HG03460 (cell line): ENCODE data around the gene MYO5A.

Experiments used
- ATAC-seq: cut with Tn5 transposase; IDR thresholded peaks from one replicate; pipeline ENCODE4 v1.9.1; 2021; ENCODE audit not compliant: unreplicated experiment

The MYO5A gene

GRCh38 chr15:52276256-52276770 is 252.4 kb downstream of the MYO5A start:
- ATAC-seq: no peak

GRCh38 chr15:52263563-52264282 is 265.0 kb downstream of the MYO5A start:
- ATAC-seq: no peak

DNA sequence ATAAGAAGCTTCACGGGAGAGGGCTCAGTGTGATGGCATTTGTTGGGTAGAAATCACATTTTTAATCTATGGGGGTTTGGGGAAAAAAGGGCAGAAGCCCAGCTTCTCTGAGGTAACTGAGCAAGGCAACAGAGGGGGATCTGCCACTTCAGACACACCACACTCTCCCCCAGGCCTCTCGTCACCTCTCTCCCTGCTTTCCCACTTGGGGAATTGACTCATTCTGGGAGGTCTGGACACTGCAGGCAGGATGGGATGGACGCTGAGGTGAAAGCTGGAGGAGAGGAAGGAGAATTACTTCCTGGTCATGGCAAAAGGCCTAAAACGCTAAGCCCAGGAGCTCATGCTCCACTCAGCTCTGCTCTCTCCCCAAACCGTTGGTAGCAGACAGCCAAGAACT is 266.3 kb downstream of the MYO5A start:
- no peak for ATAC-seq

GRCh38 chr15:52261498-52262242 is 267.0 kb downstream of the MYO5A start:
- ATAC-seq: peak; percentile 99

DNA sequence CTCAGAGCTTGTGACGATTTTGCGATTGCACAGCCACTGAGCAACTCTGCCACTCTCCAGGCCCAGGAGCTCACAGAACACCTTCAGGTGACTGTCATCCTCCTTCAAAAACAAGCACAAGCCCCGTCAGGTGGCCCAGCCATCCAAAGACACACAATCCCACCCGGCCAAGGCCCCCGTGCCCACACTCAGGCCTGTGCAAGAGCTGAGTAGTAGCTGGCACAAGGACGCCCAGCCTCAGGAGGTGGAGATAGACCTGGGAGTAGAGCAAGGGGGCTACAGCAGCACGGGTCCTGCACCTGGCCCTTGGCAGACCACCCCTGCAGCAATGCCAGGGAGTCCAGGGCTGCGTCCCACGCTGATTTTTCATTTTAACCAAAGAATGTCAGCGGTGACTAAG is 267.7 kb downstream of the MYO5A start:
- no peak for ATAC-seq

GRCh38 chr15:52259503-52259902 is 269.2 kb downstream of the MYO5A start:
- ATAC-seq: no peak

DNA sequence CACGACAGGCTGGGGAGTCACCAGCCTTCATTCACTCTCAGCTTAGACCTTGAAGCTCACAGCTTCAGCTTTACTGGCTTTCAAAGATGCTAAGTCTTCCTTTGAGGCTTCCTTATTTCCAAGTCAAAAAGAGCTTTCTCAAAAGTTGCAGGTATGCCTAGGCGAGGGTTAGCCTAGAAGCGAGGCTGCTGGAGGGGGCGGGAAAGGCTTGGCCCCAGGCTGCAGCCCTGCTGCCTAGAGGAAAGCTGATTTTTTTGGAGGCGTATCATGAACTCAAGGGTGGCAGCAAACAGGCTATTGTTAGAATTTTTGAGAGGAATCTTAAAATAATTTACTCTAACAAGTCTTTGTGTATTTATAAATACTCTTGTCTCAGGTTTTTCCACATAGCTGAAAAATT is 270.2 kb downstream of the MYO5A start:
- no peak for ATAC-seq

DNA sequence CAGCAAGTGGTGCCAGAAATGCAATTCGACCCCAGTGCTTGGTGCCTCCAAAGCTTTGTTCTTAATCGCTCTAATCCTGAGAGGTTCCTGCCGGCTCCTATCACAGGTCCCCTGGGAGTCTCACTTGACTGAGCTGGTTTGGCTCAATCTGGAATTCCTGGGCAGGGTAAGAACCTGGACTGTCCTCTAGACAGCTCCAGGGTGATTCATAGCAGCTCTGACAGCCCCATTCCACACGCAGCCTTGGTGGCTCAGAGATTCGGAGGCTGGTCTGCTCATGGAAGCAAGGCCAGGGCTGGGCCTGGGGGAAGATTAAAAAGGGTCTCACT is 271.0 kb downstream of the MYO5A start:
- no peak for ATAC-seq
